Natural killer cell treated with Interleukin-12 subunit alpha and Interleukin-12 subunit beta and Interleukin-15 and Interleukin-18, amount 100 ng/mL, for 72 hours (primary cell): Measurements from ENCODE around the gene ZNF532. TPM values are rescaled to one million over a fixed set of nuclear protein-coding genes. Genes with fewer than 3 reads are reported as not detected.
A peak's percentile ranks its signal among the peaks of the same experiment; 100 is the strongest.

Experiments used
- ATAC-seq, 2 donors: fragments of 150-1000 bp; cut with Tn5 transposase in 1 of 2; sonication (Bioruptor Pico), chemical (Tn5 transposase) in 1 of 2; 2 replicates each; pipeline ENCODE4 v1.10.0; 2021
- DNase-seq: peaks from one replicate; pipeline ENCODE4 v3.0.0; 2022; ENCODE audit warnings: low spot score
- H3K27ac Mint-ChIP-seq, 2 donors: 1 replicate in 1 of 2; 2 replicates in 1 of 2; pipeline ENCODE4 v1.8.0; 2022; ENCODE audit warnings: mixed read lengths in 2 of 2, mild to moderate bottlenecking in 1 of 2, moderate library complexity in 1 of 2
- H3K27me3 Mint-ChIP-seq, 2 donors: 1 replicate in 1 of 2; 2 replicates in 1 of 2; pipeline ENCODE4 v1.8.0; 2022; ENCODE audit warnings: mixed read lengths in 2 of 2
- H3K36me3 Mint-ChIP-seq: one replicate; pipeline ENCODE4 v1.8.0; 2022; ENCODE audit warnings: mixed read lengths
- H3K4me1 Mint-ChIP-seq, 2 donors: 1 replicate in 1 of 2; 2 replicates in 1 of 2; pipeline ENCODE4 v1.8.0; 2022; ENCODE audit warnings: low read depth in 2 of 2, mixed read lengths in 2 of 2, mild to moderate bottlenecking in 1 of 2
- H3K4me3 Mint-ChIP-seq: one replicate; pipeline ENCODE4 v1.8.0; 2022; ENCODE audit warnings: mixed read lengths
- H3K9me3 Mint-ChIP-seq: 2 replicates; pipeline ENCODE4 v1.8.0; 2022; ENCODE audit warnings: mixed read lengths
- total RNA-seq, 2 donors: library from RNA; stranded (reverse); gene quantifications; one replicate each; pipeline ENCODE4 v1.2.3, GENCODE V29; 2022

Gene ZNF532
- total RNA-seq, 2 donors from 2014 or later, result 3.3 to 19.3 TPM

DNA sequence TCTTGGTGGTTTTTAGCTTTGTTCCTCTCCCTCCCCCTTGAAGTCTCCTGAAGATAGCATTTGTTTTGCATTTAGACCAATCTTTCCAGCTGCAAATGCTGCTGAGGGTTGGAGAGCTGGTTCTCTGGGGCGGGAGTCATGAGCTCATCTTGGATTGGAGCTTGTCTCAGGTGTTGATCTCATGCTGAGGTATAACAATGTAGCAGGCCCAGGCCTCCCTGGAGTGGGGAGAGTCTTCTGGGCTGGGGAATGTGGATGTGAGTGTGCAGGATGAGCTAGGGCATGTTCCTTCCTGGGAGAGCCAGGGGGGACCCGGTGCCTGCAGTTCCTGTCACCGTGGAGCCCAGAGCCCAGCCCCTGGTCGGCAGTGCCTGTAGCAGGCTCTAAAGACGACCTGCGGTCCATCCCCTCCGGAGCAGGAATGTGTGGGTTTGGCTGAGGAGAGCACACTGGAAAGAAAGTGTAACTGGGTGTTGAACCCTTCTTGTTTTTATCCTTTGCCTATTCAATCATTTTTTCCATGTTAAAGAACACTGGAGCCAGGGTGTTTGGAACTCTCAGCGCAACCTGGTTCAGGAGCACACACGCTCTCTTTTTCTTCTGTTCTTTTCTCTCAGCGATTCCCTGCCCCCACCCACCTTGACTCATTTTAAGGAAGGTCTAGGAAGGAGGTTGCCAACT, 2.7 kb downstream of the ZNF532 start:
- no peak for ATAC-seq

DNA sequence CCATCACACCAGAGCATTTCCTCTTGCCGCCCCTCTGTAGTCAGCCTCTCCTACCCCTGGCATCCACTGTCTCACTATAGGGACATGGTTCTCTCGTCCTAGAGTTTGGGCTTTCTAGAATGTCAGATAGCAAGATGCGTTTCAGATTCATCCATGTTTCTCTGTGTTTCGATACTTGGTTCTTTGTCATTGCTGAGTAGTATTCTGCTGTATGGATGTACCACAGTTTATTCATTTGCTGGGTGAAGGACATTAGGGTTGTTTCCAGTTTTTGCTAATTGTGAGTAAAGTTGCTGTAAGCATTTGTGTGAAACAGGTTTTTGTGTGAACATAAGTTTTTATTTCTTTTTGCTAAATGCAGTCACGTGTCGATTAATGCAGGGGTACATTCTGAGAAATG, 3.8 kb downstream of the ZNF532 start:
- no peak overlapping the region for H3K27ac Mint-ChIP-seq
- no peaks in the 10 kb centered on the region for H3K4me1 Mint-ChIP-seq
- no peaks in the 10 kb centered on the region for H3K9me3 Mint-ChIP-seq
- ATAC-seq, result no peak
- H3K27me3 Mint-ChIP-seq, result peaks cover 16 to 43% of the 10 kb centered on the region in 2 donors
- no peak for DNase-seq
- no peak overlapping the region for H3K4me3 Mint-ChIP-seq
- H3K36me3 Mint-ChIP-seq, result peaks cover 18% of the 10 kb centered on the region

More for the DNA sequence above, 2.7 kb downstream of the ZNF532 start:
- Mint-ChIP-seq H3K36me3 (peaks cover 18% of the 10 kb centered on the region), H3K4me3 (no peak overlapping the region), H3K9me3 (no peaks in the 10 kb centered on the region), H3K4me1 (peaks cover 4 to 5% of the 10 kb centered on the region in 2 donors), H3K27me3 (peaks cover 16 to 45% of the 10 kb centered on the region in 2 donors), H3K27ac (no peak overlapping the region)
- no peak for DNase-seq

DNA sequence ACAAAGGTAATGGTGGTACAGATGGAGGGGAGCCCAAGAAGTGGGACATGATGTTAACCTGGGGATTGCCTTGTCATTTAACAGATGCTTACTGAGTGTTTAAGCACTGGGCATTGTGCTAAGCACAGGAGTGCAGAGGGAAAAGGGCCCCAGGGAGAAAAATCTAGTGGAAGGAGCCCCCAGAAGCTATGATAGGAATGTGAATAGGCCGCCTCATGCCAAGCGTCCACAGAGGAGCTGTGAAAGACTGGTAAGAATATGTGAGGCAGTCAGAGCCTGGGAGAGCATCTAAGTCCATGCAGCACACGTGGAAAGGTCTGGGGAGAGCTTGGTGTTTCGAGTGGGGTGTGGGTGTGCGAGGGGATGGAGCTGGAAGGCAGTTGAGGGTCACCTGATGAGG, 5.5 kb downstream of the ZNF532 start:
- Mint-ChIP-seq H3K4me3 (no peak overlapping the region), H3K9me3 (no peaks in the 10 kb centered on the region), H3K27ac (no peak overlapping the region), H3K27me3 (peaks cover 16 to 36% of the 10 kb centered on the region in 2 donors), H3K4me1 (no peaks in the 10 kb centered on the region), H3K36me3 (peaks cover 18% of the 10 kb centered on the region)
- DNase-seq (no peak), ATAC-seq (no peak)

- Mint-ChIP-seq H3K27ac (no peak overlapping the region), H3K9me3 (no peaks in the 10 kb centered on the region), H3K36me3 (peaks cover 18% of the 10 kb centered on the region), H3K4me3 (no peak overlapping the region), H3K4me1 (no peaks in the 10 kb centered on the region), H3K27me3 (peaks cover 16 to 33% of the 10 kb centered on the region in 2 donors)
- ATAC-seq (no peak), DNase-seq (no peak)
Observed at GRCh38 chr18:58870621-58871020, 5.9 kb downstream of the ZNF532 start.

DNA sequence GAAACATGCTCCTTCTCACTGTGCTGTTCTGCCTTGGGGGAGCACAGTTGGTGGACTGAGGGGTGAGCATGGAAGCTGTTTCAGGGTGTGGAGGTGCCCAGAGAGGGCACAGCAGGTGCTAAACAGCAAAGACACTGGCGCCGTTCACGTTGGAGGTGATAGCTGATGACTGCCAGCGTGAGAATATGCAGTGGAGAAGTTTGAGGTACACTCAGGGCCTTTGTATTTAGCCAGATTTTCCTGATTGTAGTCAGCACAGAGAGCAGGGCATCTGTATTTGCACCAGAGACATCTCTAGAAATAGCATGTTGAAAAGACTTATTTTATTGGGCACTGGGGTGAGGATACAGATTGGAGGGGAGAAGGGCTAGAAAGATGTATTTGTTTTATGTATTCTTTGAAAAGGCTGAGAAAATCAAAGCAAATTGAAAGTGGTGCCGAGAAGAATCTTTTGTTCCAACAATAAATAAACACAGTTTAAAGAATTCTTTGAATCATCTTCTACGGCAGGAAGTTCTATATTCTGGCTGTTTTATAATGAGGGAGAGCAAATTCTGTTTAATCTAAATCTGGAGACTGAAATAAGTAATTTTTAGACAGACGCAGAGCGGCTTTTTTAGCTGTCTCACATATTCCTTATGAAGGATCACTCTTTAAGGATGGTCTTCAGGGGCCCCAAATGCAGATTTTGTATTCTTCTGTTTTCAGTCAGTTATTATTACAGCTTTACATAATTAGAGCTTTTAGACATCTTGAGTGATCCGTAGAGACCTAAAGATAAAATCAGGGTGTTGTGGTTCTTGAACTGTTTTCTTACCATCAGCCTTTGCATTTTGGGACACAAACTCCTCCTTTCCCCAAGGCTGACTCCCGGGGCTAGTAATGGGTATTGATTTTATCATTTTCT, 7.1 kb downstream of the ZNF532 start:
- H3K27ac Mint-ChIP-seq, result no peak overlapping the region
- peaks cover 18% of the 10 kb centered on the region for H3K36me3 Mint-ChIP-seq
- ATAC-seq, result no peak
- no peaks in the 10 kb centered on the region for H3K4me1 Mint-ChIP-seq
- no peak for DNase-seq
- H3K4me3 Mint-ChIP-seq, result no peak overlapping the region
- H3K9me3 Mint-ChIP-seq, result no peaks in the 10 kb centered on the region
- H3K27me3 Mint-ChIP-seq, result peaks cover 16 to 27% of the 10 kb centered on the region in 2 donors

DNA sequence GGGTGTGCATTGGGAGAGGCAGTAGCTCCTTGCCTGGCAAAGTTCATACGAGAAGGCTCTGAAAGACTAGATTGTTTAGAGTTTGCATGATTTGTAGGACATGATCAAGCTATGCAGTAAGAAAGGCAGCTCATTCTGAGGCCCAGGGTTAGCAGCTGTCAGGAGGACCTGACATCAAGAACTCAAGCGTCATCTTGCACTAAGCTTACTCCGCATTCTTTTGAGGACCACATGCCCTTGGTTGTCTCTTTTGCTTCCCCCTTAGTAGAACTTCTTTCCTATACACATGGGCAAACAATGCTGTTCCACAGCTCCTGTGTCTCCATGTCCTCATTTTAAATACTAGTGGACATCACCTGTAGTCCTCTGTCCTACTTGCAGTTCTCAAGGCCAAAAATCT, 14.0 kb downstream of the ZNF532 start:
- H3K4me3 Mint-ChIP-seq, result no peak overlapping the region
- DNase-seq (no peak), ATAC-seq (no peak)
- H3K36me3 Mint-ChIP-seq, result no peaks in the 10 kb centered on the region
- H3K4me1 Mint-ChIP-seq, result no peaks in the 10 kb centered on the region
- H3K9me3 Mint-ChIP-seq, result no peaks in the 10 kb centered on the region
- peaks cover 0 to 6% of the 10 kb centered on the region in 2 donors for H3K27me3 Mint-ChIP-seq
- no peak overlapping the region for H3K27ac Mint-ChIP-seq

DNA sequence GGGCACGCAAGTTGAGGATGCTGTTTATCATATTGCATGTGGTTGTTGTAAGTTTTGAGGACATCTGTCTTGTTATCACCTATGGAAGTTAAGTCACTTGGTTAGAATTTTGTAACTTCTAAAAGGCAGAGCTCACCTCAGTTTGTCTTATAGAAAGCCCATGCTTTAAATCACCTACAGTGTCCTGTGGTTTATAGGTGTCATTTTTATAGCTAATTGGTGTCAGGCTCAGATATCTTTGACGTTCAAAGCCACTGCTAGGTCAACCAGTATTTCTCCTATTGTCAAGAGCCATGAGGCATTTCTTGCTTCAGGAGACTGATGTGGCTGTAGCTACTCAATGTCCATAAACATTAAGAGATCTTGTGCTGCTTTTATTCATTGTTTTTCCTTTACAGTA, 16.8 kb downstream of the ZNF532 start:
- Mint-ChIP-seq H3K27me3 (peaks cover 0 to 6% of the 10 kb centered on the region in 2 donors), H3K27ac (no peak overlapping the region), H3K4me1 (peaks cover under 1% of the 10 kb centered on the region in 2 donors), H3K9me3 (no peaks in the 10 kb centered on the region), H3K4me3 (no peak overlapping the region), H3K36me3 (no peaks in the 10 kb centered on the region)
- ATAC-seq, result no peak
- no peak for DNase-seq

DNA sequence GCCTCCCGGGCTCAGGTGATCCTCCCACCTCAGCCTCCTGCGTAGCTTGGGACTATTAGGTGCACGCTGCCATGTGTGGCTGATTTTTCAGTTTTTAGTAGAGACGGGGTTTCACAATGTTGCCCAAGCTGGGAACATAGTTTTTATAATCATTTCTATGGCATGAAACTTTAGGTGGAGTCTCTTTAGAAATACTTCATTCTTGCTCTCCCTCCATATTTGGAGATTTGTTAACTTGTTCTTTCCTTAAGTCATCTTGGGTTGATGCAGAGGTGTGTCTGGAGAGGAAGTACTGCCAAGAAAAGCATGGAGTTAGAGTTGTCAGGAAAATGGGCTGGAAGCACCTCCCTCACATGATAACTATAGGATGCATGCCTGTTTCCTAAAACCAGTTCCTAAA, 17.4 kb downstream of the ZNF532 start:
- ATAC-seq, result no peak
- no peaks in the 10 kb centered on the region for H3K36me3 Mint-ChIP-seq
- H3K27me3 Mint-ChIP-seq, result peaks cover 0 to 6% of the 10 kb centered on the region in 2 donors
- no peaks in the 10 kb centered on the region for H3K9me3 Mint-ChIP-seq
- no peak overlapping the region for H3K27ac Mint-ChIP-seq
- no peak for DNase-seq
- peaks cover 6% of the 10 kb centered on the region in 2 donors for H3K4me1 Mint-ChIP-seq
- H3K4me3 Mint-ChIP-seq, result no peak overlapping the region

DNA sequence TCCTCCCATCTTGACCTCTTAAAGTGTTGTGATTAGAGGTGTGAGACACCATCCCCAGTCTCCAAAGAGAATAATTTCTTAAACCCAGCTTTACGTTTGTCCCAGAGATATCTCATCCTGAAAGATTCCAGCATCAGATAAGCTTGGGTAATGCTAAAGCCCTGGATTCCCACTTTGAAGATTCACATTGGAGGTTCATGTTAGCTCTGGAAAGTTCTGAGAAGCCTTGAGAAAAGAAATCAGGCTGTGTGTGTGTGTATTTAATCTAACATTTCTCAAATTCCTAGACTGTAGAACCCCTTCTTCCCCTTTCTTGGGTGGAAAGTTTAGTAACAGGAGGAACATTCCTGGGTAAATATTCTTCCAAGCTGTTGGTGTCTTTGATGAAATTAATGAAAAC, 18.0 kb downstream of the ZNF532 start:
- ATAC-seq (no peak), DNase-seq (no peak)
- Mint-ChIP-seq H3K9me3 (no peaks in the 10 kb centered on the region), H3K4me3 (no peak overlapping the region), H3K27ac (no peak overlapping the region), H3K36me3 (no peaks in the 10 kb centered on the region), H3K27me3 (peaks cover 0 to 6% of the 10 kb centered on the region in 2 donors), H3K4me1 (peaks cover 12 to 13% of the 10 kb centered on the region in 2 donors)

GRCh38 chr18:58884680-58885079, 20.0 kb downstream of the ZNF532 start:
- H3K27ac Mint-ChIP-seq, result no peak overlapping the region
- H3K4me3 Mint-ChIP-seq, result no peak overlapping the region
- no peak for DNase-seq
- no peaks in the 10 kb centered on the region for H3K36me3 Mint-ChIP-seq
- peaks cover 0 to 6% of the 10 kb centered on the region in 2 donors for H3K27me3 Mint-ChIP-seq
- H3K4me1 Mint-ChIP-seq, result peaks cover 13% of the 10 kb centered on the region in 2 donors
- no peak for ATAC-seq
- no peaks in the 10 kb centered on the region for H3K9me3 Mint-ChIP-seq

DNA sequence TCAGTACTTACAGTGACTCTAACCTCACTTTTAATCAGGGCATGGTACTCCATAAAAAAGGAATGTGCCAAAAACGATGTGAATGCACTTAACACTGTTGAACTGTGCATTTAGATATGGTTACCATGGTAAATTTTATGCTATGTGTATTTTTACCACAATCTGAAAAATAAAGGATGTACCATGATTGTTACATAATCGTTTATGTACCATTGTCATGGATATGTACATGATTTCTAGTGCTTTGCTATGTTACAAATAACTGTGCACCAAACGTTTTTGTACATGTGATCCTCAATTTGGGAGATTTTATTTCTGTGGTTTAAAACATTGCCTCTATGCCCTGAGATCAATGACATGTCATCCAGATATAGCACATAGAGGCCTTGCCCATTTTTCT, 21.8 kb downstream of the ZNF532 start:
- peak overlapping the region in 1 of 2 donors; percentile 70 for H3K27ac Mint-ChIP-seq
- peaks cover 0 to 3% of the 10 kb centered on the region in 2 donors for H3K27me3 Mint-ChIP-seq
- ATAC-seq (no peak), DNase-seq (no peak)
- H3K4me3 Mint-ChIP-seq, result no peak overlapping the region
- H3K36me3 Mint-ChIP-seq, result no peaks in the 10 kb centered on the region
- no peaks in the 10 kb centered on the region for H3K9me3 Mint-ChIP-seq
- H3K4me1 Mint-ChIP-seq, result peaks cover 13% of the 10 kb centered on the region in 2 donors

DNA sequence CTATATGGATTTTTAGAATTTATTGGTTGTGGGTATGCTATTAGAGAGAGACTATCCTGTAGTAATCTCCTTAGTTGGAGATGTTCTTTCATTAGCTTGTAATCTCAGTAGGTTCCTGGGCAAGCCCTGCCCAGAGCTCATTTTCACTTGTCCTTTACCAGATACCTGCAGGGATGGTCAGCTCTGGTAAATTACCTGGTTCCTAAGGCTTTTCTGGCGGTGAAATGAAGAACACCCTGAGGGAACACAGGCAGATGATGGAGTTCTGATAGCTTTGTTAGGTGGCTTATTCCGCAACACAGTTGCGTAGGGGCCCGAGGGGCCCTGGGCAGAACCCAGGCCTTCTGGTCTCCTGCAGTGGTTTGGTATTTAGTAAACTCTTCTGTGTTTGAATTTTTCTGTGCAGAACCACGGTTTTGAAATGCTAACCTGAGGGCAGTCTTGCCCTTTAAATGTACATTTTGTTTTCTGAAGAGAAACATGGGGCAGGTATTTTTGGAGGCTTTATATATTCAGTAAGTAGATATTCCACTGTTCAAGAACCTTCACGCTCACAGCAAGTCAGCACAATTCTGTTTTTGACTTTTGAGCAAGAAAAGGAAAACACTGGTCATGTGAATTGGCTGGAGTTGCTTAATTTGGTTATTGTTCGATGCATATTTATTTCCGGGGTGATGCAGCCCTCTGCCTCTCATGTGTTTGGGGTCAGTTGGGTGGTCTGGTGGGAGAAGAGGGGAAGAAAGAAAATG, 22.4 kb downstream of the ZNF532 start:
- Mint-ChIP-seq H3K4me3 (peak overlapping the region; percentile 44), H3K36me3 (no peaks in the 10 kb centered on the region), H3K9me3 (no peaks in the 10 kb centered on the region), H3K4me1 (peaks cover 13% of the 10 kb centered on the region in 2 donors), H3K27ac (peak overlapping the region; percentile 53 to 70), H3K27me3 (peaks cover 0 to 3% of the 10 kb centered on the region in 2 donors)
- ATAC-seq, result no peak
- no peak for DNase-seq

- Mint-ChIP-seq H3K4me1 (peaks cover 13% of the 10 kb centered on the region in 2 donors), H3K27me3 (peaks cover 0 to 3% of the 10 kb centered on the region in 2 donors), H3K27ac (peak overlapping the region; percentile 53 to 70), H3K9me3 (no peaks in the 10 kb centered on the region), H3K4me3 (peak overlapping the region; percentile 44), H3K36me3 (no peaks in the 10 kb centered on the region)
- ATAC-seq (peak; percentile 82 to 90), DNase-seq (no peak)
Observed at GRCh38 chr18:58887613-58887963, 22.9 kb downstream of the ZNF532 start.
